GM18505 (cell line): ENCODE measurements around the gene CNOT6L.

Experiments
- ATAC-seq: cut with Tn5 transposase; IDR thresholded peaks from one replicate; pipeline ENCODE4 v1.9.1; 2021; ENCODE audit not compliant: unreplicated experiment
- POLR2A ChIP-seq: IDR thresholded peaks from 4 replicates; pipeline ENCODE4 v1.6.1; 2011; ENCODE audit warnings: borderline replicate concordance; ENCODE audit not compliant: insufficient read depth, insufficient read length; ENCODE audit errors: extremely low read depth

The CNOT6L gene

GRCh38 chr4:77845400-77845799, 26.2 kb upstream of the CNOT6L start:
- TF ChIP-seq POLR2A: no peak
- ATAC-seq: no peak

- no peak for TF ChIP-seq POLR2A
- no peak for ATAC-seq
These were observed 25.2 kb upstream of the CNOT6L start for GRCh38 chr4:77844363-77844762.

GRCh38 chr4:77843628-77844027, 24.5 kb upstream of the CNOT6L start:
- ATAC-seq: no peak
- no peak for TF ChIP-seq POLR2A

GRCh38 chr4:77834403-77834802, 15.2 kb upstream of the CNOT6L start:
- TF ChIP-seq POLR2A: no peak
- ATAC-seq: no peak

- TF ChIP-seq POLR2A: no peak
- ATAC-seq: no peak
These were observed 14.1 kb upstream of the CNOT6L start for GRCh38 chr4:77833126-77833724.

GRCh38 chr4:77827343-77827742, 8.2 kb upstream of the CNOT6L start:
- no peak for ATAC-seq

GRCh38 chr4:77826275-77826674, 7.1 kb upstream of the CNOT6L start:
- TF ChIP-seq POLR2A: no peak
- ATAC-seq: no peak

More at GRCh38 chr4:77827343-77827742, 8.2 kb upstream of the CNOT6L start:
- TF ChIP-seq POLR2A: no peak

GRCh38 chr4:77821775-77822174, 2.6 kb upstream of the CNOT6L start:
- no peak for ATAC-seq
- no peak for TF ChIP-seq POLR2A

GRCh38 chr4:77820649-77821561, 1.7 kb upstream of the CNOT6L start:
- TF ChIP-seq POLR2A: no peak
- no peak for ATAC-seq

GRCh38 chr4:77819843-77820648, 878 bp upstream of the CNOT6L start:
- peak; percentile 76 for ATAC-seq
- TF ChIP-seq POLR2A: peak; percentile 77

GRCh38 chr4:77819404-77819842, 255 bp upstream of the CNOT6L start:
- peak; percentile 15 for ATAC-seq
- TF ChIP-seq POLR2A: no peak

- no peak for TF ChIP-seq POLR2A
- ATAC-seq: peak; percentile 24
These were observed 1.0 kb downstream of the CNOT6L start for GRCh38 chr4:77818073-77818601.
